ENCODE measurements around the gene ABCA9.
"Not testable (repeated sequence)": the region's sequence is repeated elsewhere in the genome, so short reads cannot be mapped to it uniquely, and the experiment has no call there.

ABCA9 gene

DNA sequence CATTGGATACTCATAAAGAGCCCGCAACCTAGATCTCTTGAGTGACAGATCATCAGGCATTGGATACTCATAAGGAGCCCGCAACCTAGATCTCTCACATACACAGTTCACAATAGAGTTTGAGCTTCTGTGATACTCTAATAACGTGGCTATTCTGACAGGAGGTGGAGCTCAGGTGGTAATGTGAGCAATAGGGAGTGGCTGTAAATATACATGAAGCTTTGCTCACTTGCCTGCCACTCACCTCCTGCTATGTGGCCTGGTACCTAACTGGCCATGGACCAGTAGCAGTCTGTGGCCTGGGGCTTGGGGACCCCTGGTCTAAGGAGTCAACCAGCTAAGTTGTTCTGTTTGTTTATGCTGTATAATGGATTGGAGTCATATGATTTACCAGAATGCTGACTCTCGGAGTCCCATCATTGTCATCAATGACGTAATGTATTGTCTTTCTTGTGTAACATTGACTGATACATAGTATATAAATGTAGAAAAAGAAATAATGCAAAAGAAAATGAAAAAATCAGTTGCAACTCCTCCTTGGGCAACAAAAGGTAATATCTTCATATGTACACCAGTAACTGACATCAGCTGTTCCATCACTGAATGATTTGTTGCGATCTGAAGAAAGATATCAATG lies 17.5 kb downstream of the ABCA9 start:
- DNase-seq (ENCODE audit: low read depth, low spot score): no peak

DNA sequence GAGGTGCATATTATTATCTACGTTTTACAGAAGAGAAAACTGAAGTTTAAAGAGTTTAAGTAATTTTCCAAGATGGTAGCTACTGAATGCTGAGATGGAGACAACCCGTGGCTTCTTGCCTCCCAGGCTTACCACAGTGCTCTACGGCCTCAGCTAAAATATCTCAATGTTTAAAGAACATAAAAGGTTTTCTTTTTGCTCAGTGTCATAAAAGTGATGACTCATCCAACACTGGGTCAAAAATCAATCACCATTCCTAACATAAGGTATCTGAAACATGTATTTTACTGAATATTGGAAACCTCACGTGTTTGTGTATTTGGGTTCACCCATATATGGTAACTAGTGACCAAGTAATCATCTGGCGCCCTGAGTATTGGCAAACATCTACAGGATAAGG lies 18.4 kb downstream of the ABCA9 start:
- no peak for DNase-seq (ENCODE audit: low read depth, low spot score)

DNA sequence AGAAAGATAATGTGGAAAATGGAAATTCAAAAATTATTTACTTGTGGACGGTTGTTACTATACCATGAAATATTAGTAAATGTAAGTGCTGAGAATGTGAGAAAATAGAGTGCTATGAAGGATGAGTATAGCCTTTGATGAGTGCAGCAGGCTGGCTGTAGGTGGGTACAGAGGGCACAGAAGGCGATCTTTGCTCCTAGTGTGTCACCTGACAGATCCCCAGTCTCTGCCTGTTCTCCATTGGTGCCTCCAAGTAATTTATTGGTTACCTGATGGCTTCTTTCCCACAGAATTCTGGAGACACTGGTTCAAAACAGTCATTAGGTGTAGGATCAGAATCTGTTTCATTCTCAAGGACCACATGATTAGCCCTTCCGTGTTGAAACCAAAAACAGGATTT lies 28.9 kb downstream of the ABCA9 start:
- no peak for DNase-seq (ENCODE audit: low read depth, low spot score)

DNA sequence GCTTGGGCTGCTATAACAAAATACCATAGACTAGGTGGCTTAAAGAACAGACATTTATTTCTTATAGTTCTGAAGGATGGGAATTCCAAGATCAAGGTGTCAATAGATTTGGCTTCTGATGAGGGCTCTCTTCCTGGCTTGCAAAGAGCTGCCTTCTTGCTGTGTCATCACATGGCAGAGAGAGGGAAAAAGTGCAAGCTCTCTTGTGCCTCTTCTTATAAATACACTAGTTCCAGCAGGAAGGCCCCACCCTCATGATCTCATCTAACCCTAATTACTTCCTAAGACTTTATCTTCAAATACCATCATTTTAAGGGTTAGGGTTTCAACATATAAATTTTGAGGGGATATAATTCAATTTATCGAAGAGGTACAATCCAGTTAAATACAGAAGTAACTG lies 30.6 kb downstream of the ABCA9 start:
- no peak for DNase-seq (ENCODE audit: low read depth, low spot score)

DNA sequence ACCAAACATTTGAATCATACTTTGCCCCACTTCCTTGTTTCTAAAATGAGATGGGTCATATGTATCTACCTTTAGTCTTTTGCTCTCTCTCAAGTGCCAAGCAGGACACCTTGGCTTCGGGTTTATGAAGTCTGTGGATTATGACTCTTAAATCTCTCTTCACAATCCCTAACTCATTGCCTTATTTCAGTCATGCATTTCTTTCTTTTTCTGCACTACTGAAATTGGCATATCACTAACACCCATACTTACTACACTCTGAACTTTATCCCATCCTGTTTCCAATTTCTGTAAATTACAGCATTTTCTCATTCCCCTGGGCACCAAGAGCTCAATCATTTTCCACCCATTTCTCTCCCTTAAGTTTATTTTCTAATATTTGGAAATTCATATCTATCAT lies 42.0 kb downstream of the ABCA9 start:
- no peak for DNase-seq (ENCODE audit: low read depth, low spot score)

DNA sequence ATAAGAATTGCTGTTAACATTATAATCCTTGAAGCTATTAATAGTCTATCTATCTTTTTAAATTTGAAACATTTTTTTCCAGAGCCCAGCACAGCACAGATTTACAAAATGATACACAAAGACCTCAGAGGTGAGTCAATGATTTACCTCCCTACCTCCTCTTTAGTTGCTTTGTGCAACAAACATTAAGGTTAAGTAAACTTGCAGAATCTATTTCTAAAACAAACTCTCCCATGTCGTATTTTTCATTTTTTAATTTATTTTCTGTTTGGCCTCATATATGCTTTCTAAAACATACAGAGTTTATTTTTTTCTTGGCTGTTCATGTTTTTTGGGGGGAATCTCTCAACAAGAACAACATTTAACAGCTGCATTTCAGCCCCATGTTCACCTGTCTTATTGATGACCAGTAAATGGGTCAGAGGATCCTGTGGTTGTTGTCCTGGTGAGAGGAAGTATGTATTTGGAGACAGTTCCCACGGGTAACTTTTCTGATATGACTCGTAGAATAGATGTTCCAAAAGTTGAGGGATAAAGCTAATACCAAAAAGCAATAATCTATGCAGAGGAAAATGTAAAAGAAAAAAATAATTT lies 42.6 kb downstream of the ABCA9 start:
- no peak for DNase-seq (ENCODE audit: low read depth, low spot score)

DNA sequence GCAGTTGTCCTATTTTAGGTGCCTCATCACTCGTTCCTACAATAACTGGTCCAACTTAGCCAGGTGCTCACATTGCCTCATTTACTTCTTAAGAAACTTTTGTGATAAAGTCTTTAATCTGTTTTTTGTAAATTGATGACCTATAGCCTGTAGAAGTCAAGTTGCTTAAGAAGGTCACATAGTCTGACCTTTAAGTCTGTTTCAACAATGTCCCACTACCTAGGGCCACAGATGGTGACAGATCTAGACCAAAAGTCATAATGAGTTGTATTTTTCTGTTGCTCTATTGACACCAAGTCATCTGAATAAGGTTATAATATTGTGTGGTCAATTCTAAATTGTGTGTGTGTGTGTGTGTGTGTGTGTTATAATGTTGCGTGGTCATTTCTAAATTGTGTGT lies 45.1 kb downstream of the ABCA9 start:
- no peak for DNase-seq (ENCODE audit: low read depth, low spot score)

DNA sequence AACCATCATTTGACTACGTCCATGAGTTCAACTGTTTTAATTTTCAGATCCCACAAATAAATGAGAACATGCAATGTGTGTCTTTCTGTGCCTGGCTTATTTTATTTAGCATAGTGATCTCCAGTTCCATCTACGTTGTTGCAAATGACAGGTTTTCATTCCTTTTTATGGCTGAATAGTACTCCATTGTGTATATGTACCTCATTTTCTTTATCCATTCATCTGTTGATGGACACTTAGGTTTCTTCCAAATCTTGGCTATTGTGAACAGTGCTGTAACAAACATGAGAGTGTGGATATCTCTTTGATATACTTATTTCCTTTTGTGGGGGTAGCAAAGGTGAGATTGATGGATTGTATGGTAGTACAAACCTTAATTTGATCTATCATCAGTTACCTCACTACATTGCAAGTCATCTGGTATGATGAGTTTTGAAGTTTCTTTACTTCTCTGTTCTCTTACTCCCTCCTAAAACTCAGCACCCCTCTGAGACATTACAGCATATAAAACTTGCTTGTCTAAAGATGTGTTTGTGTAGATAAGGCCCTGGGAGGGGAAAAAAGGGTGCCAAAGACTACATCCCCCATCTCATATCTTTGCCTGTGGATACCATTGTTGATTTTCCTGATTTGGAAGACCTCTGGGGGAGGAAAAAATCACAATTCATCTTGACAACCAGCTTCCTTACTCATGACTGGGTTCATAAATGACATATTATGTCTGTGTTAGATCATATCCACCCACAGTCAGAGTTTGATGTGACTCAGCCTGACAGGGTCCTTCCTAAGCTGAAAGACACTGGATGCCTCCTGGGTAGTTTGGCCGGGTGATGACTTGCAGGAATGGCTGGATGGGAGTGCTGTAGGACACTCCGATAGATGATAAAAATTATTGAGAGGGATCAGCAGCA lies 47.6 kb downstream of the ABCA9 start:
- no peak for DNase-seq (ENCODE audit: low read depth, low spot score)

DNA sequence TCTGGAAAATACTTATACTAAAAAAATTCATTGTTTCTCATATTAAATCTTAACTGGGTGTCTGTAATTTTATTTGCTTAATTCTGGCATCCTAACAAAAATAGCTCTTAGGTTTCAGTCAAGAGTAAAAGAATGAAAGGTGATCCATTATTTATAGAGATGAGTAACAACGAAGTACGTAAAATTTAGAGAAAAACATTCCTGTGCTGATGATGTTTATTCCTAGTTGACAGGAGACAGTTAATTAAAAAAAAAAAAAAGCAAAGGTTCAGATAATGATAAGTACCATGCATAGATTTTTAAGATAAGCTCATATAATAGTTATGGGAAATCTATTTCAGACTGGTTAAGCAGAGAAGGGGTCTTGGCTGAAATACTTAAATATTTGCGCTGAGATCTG lies 50.8 kb downstream of the ABCA9 start:
- no peak for DNase-seq (ENCODE audit: low read depth, low spot score)

DNA sequence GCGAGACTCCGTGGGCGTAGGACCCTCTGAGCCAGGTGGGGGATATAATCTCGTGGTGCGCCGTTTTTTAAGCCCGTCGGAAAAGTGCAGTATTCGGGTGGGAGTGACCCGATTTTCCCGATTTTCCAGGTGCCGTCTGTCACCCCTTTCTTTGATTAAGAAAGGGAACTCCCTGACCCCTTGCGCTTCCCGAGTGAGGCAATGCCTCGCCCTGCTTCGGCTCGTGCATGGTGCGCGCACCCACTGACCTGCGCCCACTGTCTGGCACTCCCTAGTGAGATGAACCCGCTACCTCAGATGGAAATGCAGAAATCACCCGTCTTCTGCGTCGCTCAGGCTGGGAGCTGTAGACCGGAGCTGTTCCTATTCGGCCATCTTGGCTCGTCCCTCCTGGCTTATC lies 56.0 kb downstream of the ABCA9 start:
- not testable (repeated sequence) for DNase-seq (ENCODE audit: low read depth, low spot score)

DNA sequence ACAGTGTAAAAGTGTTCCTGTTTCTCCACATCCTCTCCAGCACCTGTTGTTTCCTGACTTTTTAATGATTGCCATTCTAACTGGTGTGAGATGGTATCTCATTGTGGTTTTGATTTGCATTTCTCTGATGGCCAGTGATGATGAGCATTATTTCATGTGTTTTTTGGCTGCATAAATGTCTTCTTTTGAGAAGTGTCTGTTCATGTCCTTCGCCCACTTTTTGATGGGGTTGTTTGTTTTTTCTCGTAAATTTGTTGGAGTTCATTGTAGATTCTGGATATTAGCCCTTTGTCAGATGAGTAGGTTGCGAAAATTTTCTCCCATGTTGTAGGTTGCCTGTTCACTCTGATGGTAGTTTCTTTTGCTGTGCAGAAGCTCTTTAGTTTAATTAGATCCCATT lies 61.0 kb downstream of the ABCA9 start:
- DNase-seq (ENCODE audit: low read depth, low spot score): not testable (repeated sequence)

DNA sequence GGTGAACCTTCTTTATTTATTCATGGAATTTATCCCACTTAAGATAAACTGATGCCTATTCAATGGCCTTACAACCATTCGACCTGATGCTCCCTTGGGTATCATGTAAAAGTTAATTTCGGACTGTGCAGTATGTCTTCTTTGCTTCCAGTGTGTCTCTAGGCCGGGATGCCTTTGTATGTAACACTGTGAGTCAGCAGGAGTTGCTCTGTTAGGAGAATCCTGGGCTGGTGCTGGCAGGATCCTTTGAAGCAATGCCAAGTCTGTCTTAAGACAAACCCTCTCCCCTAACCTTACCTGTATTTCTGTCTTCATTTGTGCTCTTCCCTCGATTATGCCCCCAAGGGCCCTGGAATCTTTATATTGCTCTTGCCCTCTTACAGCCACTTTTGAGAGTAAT lies 67.6 kb downstream of the ABCA9 start:
- no peak for DNase-seq (ENCODE audit: low read depth, low spot score)

DNA sequence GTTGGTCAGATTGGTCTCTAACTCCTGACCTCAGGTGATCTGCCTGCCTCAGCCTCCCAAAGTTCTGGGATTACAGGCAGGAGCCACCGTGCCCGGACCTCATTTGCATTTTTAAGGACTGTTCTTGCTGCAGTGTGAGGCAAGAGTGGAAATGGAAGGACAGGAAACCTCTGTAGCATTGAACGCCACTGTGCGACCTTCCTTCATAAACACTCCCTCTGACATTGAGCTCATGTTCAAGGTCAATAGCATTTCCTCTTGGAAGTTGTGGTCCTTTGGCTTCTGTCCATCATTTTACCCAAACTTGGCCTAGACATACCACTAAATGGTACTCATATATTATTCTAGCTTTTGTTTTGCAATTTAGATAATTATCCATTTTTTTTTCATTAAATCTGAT lies 72.8 kb downstream of the ABCA9 start:
- no peak for DNase-seq (ENCODE audit: low read depth, low spot score)

DNA sequence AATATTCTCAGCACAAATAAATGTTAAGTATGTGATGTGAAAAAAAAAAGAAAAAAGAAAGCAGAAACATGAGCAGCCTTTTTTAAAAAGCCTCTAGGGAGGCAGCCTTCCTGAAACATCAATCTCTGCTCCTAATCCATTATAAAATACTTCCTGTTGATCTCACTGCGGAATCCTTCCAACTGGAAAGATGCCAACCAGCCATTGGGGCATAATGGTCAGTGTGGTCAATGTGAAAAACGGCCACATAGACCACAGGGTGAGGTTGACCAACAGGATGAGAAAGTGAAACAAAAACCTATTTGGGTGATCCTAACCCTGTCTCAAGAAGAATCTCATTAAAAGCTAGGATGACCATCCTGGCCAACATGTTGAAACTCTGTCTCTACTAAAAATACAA lies 79.4 kb downstream of the ABCA9 start:
- DNase-seq (ENCODE audit: low read depth, low spot score): no peak

DNA sequence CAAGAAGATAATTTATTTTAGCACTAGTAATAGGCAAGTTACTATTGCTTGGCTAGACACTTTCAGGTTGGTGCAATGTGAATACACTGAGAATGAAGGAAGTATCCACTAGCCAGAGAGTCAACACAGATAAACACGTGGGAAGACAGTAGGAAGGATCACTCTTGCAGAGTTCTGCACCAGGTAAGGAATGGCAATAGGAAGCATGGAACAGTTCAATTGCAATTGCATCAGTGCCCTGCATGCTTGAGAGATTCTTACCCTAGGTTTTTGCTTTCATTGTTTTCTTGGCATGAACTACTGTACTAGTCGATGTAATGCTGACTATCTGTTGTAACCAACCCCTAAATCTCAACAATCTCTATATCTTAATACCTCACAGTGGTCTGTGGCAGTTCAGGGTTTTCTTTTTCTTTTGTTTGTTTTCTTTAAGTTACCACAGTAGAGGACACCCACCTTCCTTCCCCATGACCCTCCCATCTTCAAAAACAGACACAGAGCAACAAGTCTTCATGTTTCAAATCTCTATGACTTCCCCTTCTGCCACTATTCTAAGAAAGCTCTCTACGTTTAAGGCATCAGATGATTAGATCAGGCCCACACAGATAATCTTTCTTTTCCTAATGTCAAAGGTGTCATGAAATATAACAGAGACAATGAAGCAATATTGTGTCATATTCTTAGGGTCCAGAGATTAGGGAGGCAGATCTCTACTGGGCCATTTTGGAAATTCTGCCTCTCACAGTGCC lies 87.5 kb downstream of the ABCA9 start:
- DNase-seq (ENCODE audit: low read depth, low spot score): no peak

DNA sequence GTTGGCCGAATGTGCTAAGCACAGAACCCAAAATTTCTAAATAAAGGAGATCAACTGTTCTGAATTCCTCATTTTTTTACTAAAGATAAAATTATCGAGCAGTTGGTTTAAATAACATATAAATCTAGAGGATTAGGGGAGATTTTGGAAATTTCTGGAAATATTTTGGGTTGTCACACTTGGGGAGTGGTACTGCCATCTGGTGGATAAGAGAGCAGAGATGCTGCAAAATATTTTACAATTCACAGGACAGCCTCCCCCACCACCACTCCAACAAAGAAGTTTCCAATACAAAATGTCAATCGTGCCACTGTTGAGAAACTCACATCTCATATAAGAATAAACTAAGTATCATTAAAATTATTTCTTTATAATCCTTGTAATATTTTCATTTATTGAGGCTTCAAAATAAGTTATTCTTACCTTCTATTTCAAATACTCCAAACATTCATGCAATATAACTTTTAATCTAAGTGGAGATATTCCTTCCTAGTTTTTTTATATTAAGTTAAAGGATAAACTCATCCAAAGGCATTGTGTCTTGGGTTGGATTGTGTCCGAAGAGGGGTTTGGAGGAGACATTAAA lies 88.5 kb downstream of the ABCA9 start:
- DNase-seq (ENCODE audit: low read depth, low spot score): no peak

DNA sequence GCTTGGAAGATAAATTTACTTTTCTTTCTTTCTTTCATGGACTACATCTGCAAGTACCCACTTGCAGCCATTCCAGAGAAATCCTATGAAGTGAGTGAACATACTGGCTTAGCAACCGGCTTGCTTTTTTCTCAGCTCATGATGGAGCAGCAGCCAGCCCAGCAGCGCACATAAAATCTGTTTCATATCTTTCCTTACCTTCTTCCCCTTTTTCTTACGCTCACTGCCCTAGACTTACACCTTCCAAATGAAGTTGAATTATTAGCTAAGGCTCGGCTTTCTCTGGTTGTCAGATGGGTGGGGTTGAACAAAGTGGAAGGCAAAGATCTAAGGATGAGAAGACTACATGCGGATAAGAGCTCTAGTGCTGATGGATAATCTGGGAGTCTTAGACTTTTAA lies 91.6 kb downstream of the ABCA9 start:
- DNase-seq (ENCODE audit: low read depth, low spot score): no peak

DNA sequence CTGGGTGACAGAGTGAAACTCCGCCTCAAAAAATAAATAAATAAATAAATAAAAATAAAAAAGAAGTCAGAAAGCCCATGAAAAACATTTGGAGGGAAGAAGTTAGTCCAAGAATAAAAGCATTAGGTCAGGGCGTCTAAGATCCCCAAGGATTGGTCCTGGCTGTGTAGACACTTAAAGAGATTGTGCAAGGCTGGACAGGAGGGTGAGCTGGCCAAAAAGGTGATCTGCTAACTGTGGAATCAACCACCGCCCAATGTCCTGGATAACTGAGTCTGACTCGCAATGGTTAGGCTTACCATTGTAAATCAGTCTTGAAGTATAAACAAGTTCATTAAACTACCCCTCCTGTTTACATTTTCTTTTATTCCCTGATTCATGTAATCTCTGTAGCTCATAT lies 96.8 kb downstream of the ABCA9 start:
- DNase-seq (ENCODE audit: low read depth, low spot score): no peak

DNA sequence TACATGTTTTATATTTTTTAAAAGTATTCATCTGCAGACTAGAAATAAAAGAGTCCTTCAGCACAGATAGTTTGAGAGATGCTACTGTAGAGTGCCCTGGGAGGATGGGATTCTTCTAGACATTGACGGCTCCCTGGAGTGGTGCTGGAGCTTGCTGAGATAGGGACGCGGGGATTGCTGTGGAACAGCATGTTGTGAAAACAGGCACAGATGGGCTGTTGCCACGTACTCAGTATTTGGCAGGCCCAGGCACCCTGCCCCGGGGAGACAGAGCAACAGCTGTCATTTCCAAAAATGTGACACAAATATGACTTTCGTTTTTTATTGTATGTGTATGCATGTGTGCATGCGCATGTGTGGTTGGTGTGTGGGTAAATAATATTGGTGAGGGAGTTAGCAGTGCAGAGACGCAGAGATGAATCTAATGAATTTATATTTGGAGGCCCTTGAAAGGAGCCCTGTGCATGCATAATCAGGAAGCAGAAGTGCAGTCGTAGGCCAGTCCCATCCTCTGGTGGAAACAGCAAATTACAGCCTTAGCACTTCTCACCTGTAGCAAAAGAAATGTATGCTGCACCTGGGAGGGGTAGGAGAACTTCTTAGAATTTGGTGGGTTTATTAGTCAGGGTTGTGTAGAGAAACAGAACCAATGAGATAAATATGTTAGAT lies 99.4 kb downstream of the ABCA9 start:
- no peak for DNase-seq (ENCODE audit: low read depth, low spot score)

DNA sequence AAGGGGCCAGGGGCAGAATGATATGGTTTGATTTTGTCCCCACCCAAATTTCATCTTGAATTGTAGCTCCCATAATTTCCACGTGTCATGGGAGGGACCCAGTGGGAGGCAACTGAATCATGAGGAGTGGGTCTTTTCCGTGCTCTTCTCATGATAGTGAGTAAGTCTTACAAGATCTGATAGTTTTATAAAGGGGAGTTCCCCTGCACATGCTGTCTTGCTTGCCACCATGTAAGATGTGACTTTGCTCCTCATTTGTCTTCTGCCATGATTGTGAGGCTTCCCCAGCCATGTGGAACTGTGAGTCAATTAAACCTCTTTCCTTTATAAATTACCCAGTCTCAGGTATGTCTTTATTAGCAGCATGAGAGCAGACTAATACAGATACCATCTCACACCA lies 101.6 kb downstream of the ABCA9 start:
- not testable (repeated sequence) for DNase-seq (ENCODE audit: low read depth, low spot score)

DNA sequence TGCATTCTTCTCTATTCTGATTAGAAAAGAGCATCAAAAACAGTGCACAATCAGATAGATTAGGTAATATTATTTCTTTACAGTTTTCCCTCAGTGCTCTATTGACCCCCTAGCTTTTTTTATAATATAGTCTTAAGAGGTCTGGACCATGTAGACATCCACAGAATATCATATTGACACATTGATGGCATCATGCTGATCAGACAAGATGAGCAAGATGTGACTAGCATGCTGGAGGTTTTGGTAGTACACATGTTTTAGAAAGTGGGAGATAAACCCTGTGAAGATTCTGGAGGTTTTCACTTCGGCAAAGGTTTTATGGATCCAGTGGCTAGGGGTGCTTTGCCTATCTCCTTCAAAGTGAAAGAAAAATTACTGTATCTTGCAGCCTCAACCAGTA lies 102.8 kb downstream of the ABCA9 start:
- no peak for DNase-seq (ENCODE audit: low read depth, low spot score)

All from ELF-1 (cell line).